ENCODE measurements around the gene ANO10. TPM values are rescaled to one million over a fixed set of nuclear protein-coding genes. Genes with fewer than 3 reads are reported as not detected.
"Not testable (repeated sequence)": the region's sequence is repeated elsewhere in the genome, so short reads cannot be mapped to it uniquely, and the experiment has no call there.

ANO10 gene, protein sequence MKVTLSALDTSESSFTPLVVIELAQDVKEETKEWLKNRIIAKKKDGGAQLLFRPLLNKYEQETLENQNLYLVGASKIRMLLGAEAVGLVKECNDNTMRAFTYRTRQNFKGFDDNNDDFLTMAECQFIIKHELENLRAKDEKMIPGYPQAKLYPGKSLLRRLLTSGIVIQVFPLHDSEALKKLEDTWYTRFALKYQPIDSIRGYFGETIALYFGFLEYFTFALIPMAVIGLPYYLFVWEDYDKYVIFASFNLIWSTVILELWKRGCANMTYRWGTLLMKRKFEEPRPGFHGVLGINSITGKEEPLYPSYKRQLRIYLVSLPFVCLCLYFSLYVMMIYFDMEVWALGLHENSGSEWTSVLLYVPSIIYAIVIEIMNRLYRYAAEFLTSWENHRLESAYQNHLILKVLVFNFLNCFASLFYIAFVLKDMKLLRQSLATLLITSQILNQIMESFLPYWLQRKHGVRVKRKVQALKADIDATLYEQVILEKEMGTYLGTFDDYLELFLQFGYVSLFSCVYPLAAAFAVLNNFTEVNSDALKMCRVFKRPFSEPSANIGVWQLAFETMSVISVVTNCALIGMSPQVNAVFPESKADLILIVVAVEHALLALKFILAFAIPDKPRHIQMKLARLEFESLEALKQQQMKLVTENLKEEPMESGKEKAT
- total RNA-seq (9.8 TPM), polyA plus RNA-seq (1 to 10 TPM; 5.3 to 8.2 (median 6.2) TPM)

DNA sequence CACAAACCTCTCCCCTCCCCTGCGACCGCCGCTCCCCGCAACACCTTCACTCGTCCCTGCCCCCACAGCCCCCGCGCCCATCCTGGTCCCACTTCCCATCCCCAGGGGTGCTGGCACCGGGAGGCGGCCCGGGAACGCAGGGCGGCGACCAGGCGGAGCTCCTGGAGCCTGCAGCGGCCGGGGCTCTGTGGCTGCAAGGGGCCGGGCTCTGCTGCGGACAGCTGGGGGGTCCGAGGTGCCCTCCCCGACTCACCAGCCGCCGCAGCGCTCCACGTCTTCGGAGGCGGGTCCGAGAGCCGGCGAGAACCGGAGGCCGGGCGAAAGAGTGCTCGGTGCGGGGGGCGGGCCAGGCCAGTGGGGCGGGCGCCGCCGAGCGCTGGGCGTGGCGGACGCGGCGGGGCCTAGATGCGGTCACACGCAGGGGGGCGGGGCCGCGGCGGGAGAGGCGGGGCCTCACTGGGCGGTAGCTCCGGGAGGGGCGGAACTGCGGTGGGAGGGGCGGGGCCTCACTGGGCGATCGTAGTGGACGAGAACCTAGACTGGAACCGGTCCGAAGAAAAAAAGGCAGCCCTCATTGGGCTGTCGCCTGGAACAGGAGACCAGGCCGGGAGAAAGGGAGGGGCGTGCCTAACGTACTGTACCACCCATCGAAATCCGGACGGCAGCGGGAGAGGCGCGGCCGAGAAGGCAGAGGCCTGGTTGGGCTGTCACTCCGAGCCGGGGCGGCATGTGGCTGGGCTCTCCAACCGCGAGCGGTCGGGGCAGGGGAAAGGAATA lies at the start of gene ANO10:
Gene ANO10, minus strand, starts transcription at position 356 of the 777 bp plus-strand sequence. CDS start 16,159 bp downstream, outside the sequence.
- Histone ChIP-seq H3K27ac (ENCODE audit: insufficient read depth, low read length, poor library complexity, severe bottlenecking) (peak within 1 kb of the TSS; percentile 61), H3K4me3 (ENCODE audit: low read depth, low read length) (peak within 1 kb of the TSS; percentile 80)

DNA sequence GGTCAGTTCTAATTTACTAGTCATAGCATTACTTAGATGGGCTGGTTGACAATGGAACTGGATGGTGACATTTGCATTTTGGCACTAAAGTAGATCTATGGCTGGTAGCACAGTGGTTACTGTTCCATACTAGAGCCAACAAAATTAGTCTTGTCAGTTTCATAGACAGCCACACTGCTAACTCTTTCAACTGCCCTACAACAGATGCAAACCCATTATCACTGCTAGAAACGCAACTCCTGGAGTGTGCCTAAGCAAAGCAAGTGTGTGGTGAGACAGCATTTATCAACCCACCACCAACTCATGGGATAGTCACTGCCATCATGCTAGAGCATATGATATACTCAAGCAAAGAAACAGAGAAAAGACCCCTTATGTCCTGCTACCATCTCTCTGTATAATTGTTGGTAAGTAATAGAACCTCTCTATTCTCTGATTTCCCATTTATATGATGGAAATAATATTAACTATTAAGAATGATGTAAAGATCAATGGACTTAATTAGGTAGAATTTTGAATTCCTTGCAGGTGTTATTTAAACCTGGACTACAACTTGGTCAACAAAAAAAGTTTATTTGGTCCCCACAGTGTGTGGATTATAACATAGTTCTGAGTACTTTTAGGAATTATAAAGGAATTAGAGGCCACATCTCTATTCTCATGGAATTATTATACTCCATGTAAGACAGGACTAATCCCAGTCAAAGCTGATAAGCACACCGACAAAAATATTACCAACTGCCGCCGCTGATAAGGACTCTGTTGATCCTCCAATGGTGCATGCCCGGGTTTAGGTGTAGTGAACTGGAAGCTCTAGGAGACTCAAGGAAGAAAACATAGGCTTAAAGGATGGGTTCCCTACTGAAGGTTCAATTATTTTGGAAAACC lies 49.1 kb upstream of the ANO10 start:
- Histone ChIP-seq H3K4me3 (ENCODE audit: low read depth, low read length) (no peak overlapping the region), H3K4me1 (ENCODE audit: control insufficient read depth, insufficient read depth, low read length, poor library complexity, severe bottlenecking) (no peaks in the 10 kb centered on the region), H3K9me3 (ENCODE audit: control insufficient read depth in 2 of 2, low read length in 2 of 2) (no peaks in the 10 kb centered on the region), H3K27me3 (ENCODE audit: control insufficient read depth, insufficient read depth, low read length) (peaks cover 2% of the 10 kb centered on the region), H3K27ac (ENCODE audit: insufficient read depth, low read length, poor library complexity, severe bottlenecking) (no peak overlapping the region), H3K36me3 (ENCODE audit: control insufficient read depth, insufficient read depth, low read length) (no peaks in the 10 kb centered on the region)
- no peaks in the 10 kb centered on the region for H3K36me3 Mint-ChIP-seq
- H3K4me1 Mint-ChIP-seq, result no peaks in the 10 kb centered on the region
- no peak overlapping the region for H3K27ac Mint-ChIP-seq
- DNase-seq (no peak), ATAC-seq (ENCODE audit: low read depth in 2 of 2) (no peak)
- H3K27me3 Mint-ChIP-seq, result peaks cover 17% of the 10 kb centered on the region
- H3K9me3 Mint-ChIP-seq, result no peaks in the 10 kb centered on the region
- H3K4me3 Mint-ChIP-seq, result no peak overlapping the region

More for the DNA sequence above, at the start of gene ANO10:
- Mint-ChIP-seq H3K4me1 (peaks cover 0 to 22% (median 13%) of the 10 kb centered on the region in 4 donors), H3K4me3 (peak within 1 kb of the TSS; percentile 90 to 96 (median 94)), H3K9me3 (no peaks in the 10 kb centered on the region), H3K36me3 (no peaks in the 10 kb centered on the region), H3K27ac (peak within 1 kb of the TSS; percentile 79 to 96 (median 89)), H3K27me3 (no peaks in the 10 kb centered on the region)
- no peaks in the 10 kb centered on the region for H3K27me3 ChIP-seq (ENCODE audit: control insufficient read depth, insufficient read depth, low read length)
- DNase-seq (peak; percentile 92 to 96 (median 93)), ATAC-seq (ENCODE audit: low read depth in 2 of 2) (peak; percentile 93 to 94)
- H3K36me3 ChIP-seq (ENCODE audit: control insufficient read depth, insufficient read depth, low read length), result no peaks in the 10 kb centered on the region
- peaks cover 13% of the 10 kb centered on the region for H3K4me1 ChIP-seq (ENCODE audit: control insufficient read depth, insufficient read depth, low read length, poor library complexity, severe bottlenecking)
- no peaks in the 10 kb centered on the region for H3K9me3 ChIP-seq (ENCODE audit: control insufficient read depth in 2 of 2, low read length in 2 of 2)

- H3K4me3 Mint-ChIP-seq; H3K27me3 ChIP-seq (ENCODE audit: control insufficient read depth, insufficient read depth, low read length); H3K4me1 Mint-ChIP-seq; H3K36me3 Mint-ChIP-seq; ATAC-seq (ENCODE audit: low read depth in 2 of 2); H3K9me3 Mint-ChIP-seq; H3K4me3 ChIP-seq (ENCODE audit: low read depth, low read length); DNase-seq; H3K9me3 ChIP-seq (ENCODE audit: control insufficient read depth in 2 of 2, low read length in 2 of 2); H3K27ac Mint-ChIP-seq; H3K4me1 ChIP-seq (ENCODE audit: control insufficient read depth, insufficient read depth, low read length, poor library complexity, severe bottlenecking); H3K36me3 ChIP-seq (ENCODE audit: control insufficient read depth, insufficient read depth, low read length); H3K27ac ChIP-seq (ENCODE audit: insufficient read depth, low read length, poor library complexity, severe bottlenecking): not testable (repeated sequence)
- H3K27me3 Mint-ChIP-seq, result peaks cover 33% of the 10 kb centered on the region
These were observed 43.2 kb upstream of the ANO10 start for GRCh38 chr3:43665011-43665410.

GRCh38 chr3:43661376-43661775 lies 39.6 kb upstream of the ANO10 start:
- H3K9me3 ChIP-seq (ENCODE audit: control insufficient read depth in 2 of 2, low read length in 2 of 2); H3K27me3 ChIP-seq (ENCODE audit: control insufficient read depth, insufficient read depth, low read length); DNase-seq; H3K36me3 ChIP-seq (ENCODE audit: control insufficient read depth, insufficient read depth, low read length); H3K27ac Mint-ChIP-seq; H3K9me3 Mint-ChIP-seq; H3K4me1 Mint-ChIP-seq; H3K36me3 Mint-ChIP-seq; H3K4me3 ChIP-seq (ENCODE audit: low read depth, low read length); H3K4me3 Mint-ChIP-seq; H3K27ac ChIP-seq (ENCODE audit: insufficient read depth, low read length, poor library complexity, severe bottlenecking); H3K4me1 ChIP-seq (ENCODE audit: control insufficient read depth, insufficient read depth, low read length, poor library complexity, severe bottlenecking); ATAC-seq (ENCODE audit: low read depth in 2 of 2): not testable (repeated sequence)
- peaks cover 28% of the 10 kb centered on the region for H3K27me3 Mint-ChIP-seq

DNA sequence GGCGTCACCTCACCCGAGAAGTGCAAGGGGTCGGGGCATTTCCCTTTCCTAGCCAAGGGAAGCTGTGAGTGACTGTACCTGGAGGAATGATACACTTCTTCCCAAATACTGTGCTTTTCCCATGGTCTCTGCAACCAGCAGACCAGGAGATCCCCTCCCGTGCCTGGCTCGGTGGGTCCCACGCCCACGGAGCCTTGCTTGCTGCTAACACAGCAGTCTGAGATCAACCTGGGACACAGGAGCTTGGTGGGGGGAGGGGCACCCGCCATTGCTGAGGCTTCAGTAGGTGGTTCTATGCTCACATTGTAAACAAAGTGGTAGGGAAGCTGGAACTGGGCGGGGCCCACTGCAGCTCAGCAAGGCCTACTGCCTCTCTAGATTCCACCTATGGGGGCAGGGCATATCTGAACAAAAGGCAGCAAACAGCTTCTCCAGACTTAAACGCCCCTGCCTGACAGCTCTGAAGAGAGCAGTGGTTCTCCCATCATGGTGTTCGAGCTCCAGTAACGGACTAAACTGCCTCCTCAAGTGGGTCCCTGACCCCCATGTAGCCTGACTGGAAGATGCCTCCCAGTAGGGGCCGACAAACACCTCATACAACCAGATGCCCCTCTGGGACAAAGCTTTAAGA lies 37.6 kb upstream of the ANO10 start:
- Histone ChIP-seq H3K9me3 (ENCODE audit: control insufficient read depth in 2 of 2, low read length in 2 of 2) (no peaks in the 10 kb centered on the region), H3K27ac (ENCODE audit: insufficient read depth, low read length, poor library complexity, severe bottlenecking) (no peak overlapping the region), H3K4me1 (ENCODE audit: control insufficient read depth, insufficient read depth, low read length, poor library complexity, severe bottlenecking) (peaks cover 3% of the 10 kb centered on the region), H3K36me3 (ENCODE audit: control insufficient read depth, insufficient read depth, low read length) (no peaks in the 10 kb centered on the region), H3K27me3 (ENCODE audit: control insufficient read depth, insufficient read depth, low read length) (no peaks in the 10 kb centered on the region), H3K4me3 (ENCODE audit: low read depth, low read length) (no peak overlapping the region)
- no peak for ATAC-seq (ENCODE audit: low read depth in 2 of 2)
- Mint-ChIP-seq H3K9me3 (peaks cover 0 to 7% (median 2%) of the 10 kb centered on the region in 7 donors), H3K4me3 (no peak overlapping the region), H3K36me3 (no peaks in the 10 kb centered on the region), H3K27ac (no peak overlapping the region), H3K27me3 (peaks cover 18% of the 10 kb centered on the region), H3K4me1 (no peaks in the 10 kb centered on the region)
- DNase-seq, result peak in 1 of 3 donors; percentile 26

- not testable (repeated sequence) for H3K27me3 ChIP-seq (ENCODE audit: control insufficient read depth, insufficient read depth, low read length); H3K4me3 Mint-ChIP-seq; H3K36me3 Mint-ChIP-seq; H3K9me3 ChIP-seq (ENCODE audit: control insufficient read depth in 2 of 2, low read length in 2 of 2); H3K36me3 ChIP-seq (ENCODE audit: control insufficient read depth, insufficient read depth, low read length); ATAC-seq (ENCODE audit: low read depth in 2 of 2); H3K9me3 Mint-ChIP-seq; H3K27ac Mint-ChIP-seq; H3K4me1 Mint-ChIP-seq; H3K4me1 ChIP-seq (ENCODE audit: control insufficient read depth, insufficient read depth, low read length, poor library complexity, severe bottlenecking); H3K27ac ChIP-seq (ENCODE audit: insufficient read depth, low read length, poor library complexity, severe bottlenecking); H3K4me3 ChIP-seq (ENCODE audit: low read depth, low read length); DNase-seq
- peaks cover 16% of the 10 kb centered on the region for H3K27me3 Mint-ChIP-seq
These were observed 34.6 kb upstream of the ANO10 start for GRCh38 chr3:43656390-43656789.

- Mint-ChIP-seq H3K27me3 (peaks cover 28% of the 10 kb centered on the region), H3K27ac (no peak overlapping the region), H3K9me3 (peaks cover 0 to 3% (median 0%) of the 10 kb centered on the region in 7 donors), H3K4me1 (peaks cover 0 to 5% (median 0%) of the 10 kb centered on the region in 4 donors), H3K36me3 (no peaks in the 10 kb centered on the region), H3K4me3 (no peak overlapping the region)
- no peaks in the 10 kb centered on the region for H3K9me3 ChIP-seq (ENCODE audit: control insufficient read depth in 2 of 2, low read length in 2 of 2)
- ATAC-seq (ENCODE audit: low read depth in 2 of 2), result no peak
- H3K27me3 ChIP-seq (ENCODE audit: control insufficient read depth, insufficient read depth, low read length), result no peaks in the 10 kb centered on the region
- no peak overlapping the region for H3K27ac ChIP-seq (ENCODE audit: insufficient read depth, low read length, poor library complexity, severe bottlenecking)
- H3K4me1 ChIP-seq (ENCODE audit: control insufficient read depth, insufficient read depth, low read length, poor library complexity, severe bottlenecking), result no peaks in the 10 kb centered on the region
- H3K4me3 ChIP-seq (ENCODE audit: low read depth, low read length), result no peak overlapping the region
- H3K36me3 ChIP-seq (ENCODE audit: control insufficient read depth, insufficient read depth, low read length), result no peaks in the 10 kb centered on the region
- DNase-seq, result no peak
These were observed 28.5 kb upstream of the ANO10 start for GRCh38 chr3:43650345-43650744.

Measured in CD4-positive, CD25-positive, alpha-beta regulatory T cell (primary cell).